SK-N-SH (cell line): ENCODE results near the gene MARCHF10.

ENCODE experiments used
- CTCF ChIP-seq: fragments of 200-600 bp; sonication (generic); IDR thresholded peaks from 2 replicates; pipeline ENCODE4 v1.6.1; 2017; ENCODE audit warnings: antibody characterized with exemption, mild to moderate bottlenecking, moderate library complexity
- EP300 ChIP-seq, 2 experiments: IDR thresholded peaks; 2 replicates each; pipeline versions ENCODE4 v1.4.0 to v1.6.1; 2012; ENCODE audit warnings: borderline replicate concordance in 1 of 2, low read depth in 1 of 2, low read length in 1 of 2
- IRF3 ChIP-seq: fragments of 150-350 bp; IDR thresholded peaks from 2 replicates; pipeline ENCODE4 v1.6.1; 2016; ENCODE audit warnings: mild to moderate bottlenecking, low read depth, low read length
- MXI1 ChIP-seq: IDR thresholded peaks from 2 replicates; pipeline ENCODE4 v1.6.1; 2012; ENCODE audit warnings: mild to moderate bottlenecking, low read depth, low read length, improper control_type of control experiment
- NFIC ChIP-seq: IDR thresholded peaks from 2 replicates; pipeline ENCODE4 v1.4.0; 2012; ENCODE audit warnings: borderline replicate concordance
- NRF1 ChIP-seq: IDR thresholded peaks from 2 replicates; pipeline ENCODE4 v1.6.1; 2012; ENCODE audit warnings: low read depth, mild to moderate bottlenecking, low read length
- POLR2AphosphoS5 ChIP-seq: IDR thresholded peaks from 2 replicates; pipeline ENCODE4 v1.6.1; 2012; ENCODE audit warnings: low read depth, low read length
- RCOR1 ChIP-seq: fragments of 150-350 bp; IDR thresholded peaks from 2 replicates; pipeline ENCODE4 v1.6.1; 2017; ENCODE audit warnings: antibody characterized with exemption, low read length
- REST ChIP-seq: IDR thresholded peaks from 2 replicates; pipeline ENCODE4 v1.6.1; 2012; ENCODE audit warnings: mild to moderate bottlenecking, low read depth, low read length, moderate library complexity
- SIN3A ChIP-seq: IDR thresholded peaks from 2 replicates; pipeline ENCODE4 v1.6.1; 2012; ENCODE audit warnings: low read depth, mild to moderate bottlenecking, low read length, moderate library complexity, borderline replicate concordance
- SMC3 ChIP-seq: IDR thresholded peaks from 2 replicates; pipeline ENCODE4 v1.6.1; 2012; ENCODE audit warnings: low read depth, low read length, improper control_type of control experiment
- TAF1 ChIP-seq: IDR thresholded peaks from 2 replicates; pipeline ENCODE4 v1.6.1; 2012; ENCODE audit warnings: low read depth, mild to moderate bottlenecking, low read length, moderate library complexity, borderline replicate concordance
- TEAD4 ChIP-seq: IDR thresholded peaks from 2 replicates; pipeline ENCODE4 v1.4.0; 2012; ENCODE audit warnings: mild to moderate bottlenecking, borderline replicate concordance; ENCODE audit not compliant: insufficient read depth

- no peak for TF ChIP-seq NFIC
- TF ChIP-seq EP300 (IDR thresholded peaks at IDR 0.05; ENCODE audit: borderline replicate concordance in 1 of 2, low read depth in 1 of 2, low read length in 1 of 2) = no peak
- TF ChIP-seq CTCF = no peak
- no peak for TF ChIP-seq TAF1
- TF ChIP-seq NRF1 = no peak
- no peak for TF ChIP-seq SMC3
- no peak for TF ChIP-seq TEAD4
- TF ChIP-seq RCOR1 = no peak
- no peak for TF ChIP-seq SIN3A
- no peak for TF ChIP-seq REST
- no peak for TF ChIP-seq MXI1
- TF ChIP-seq IRF3 = no peak
- TF ChIP-seq POLR2AphosphoS5 = no peak
Observed at GRCh38 chr17:62800585-62800984, 7.5 kb downstream of the MARCHF10 start.
